Measurements from ENCODE around the gene COL4A5.
"Not testable (repeated sequence)": the region's sequence is repeated elsewhere in the genome, so short reads cannot be mapped to it uniquely, and the experiment has no call there.

The COL4A5 gene

DNA sequence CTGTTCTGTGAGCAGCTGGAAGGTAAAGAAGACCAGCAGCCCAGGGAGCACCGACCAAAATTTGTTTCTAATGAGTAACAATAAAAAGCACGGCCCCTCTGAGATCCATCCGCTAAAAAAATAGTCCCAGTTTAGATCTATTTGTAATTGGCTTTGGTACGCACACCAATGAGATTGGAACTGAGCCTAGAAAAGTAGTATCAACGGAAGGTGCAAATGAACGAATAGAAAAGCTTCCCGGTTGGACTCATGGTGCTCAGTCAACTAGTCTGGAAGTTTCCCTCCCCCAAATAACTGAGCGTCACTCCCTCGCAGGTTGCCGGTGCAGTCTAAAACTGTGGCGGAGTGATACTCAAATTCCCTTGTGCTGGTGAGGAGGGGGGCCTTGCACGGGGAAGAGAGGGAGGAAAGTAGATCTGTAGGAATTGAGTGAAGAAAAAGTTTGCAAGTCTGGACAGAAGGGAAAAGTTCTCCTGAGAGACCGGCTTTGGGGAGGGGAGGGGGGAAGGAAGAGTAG, at the start of gene COL4A5:
TSS of gene COL4A5 (plus strand) at position 413 of the 517 bp plus-strand sequence. CDS start 288 bp downstream, outside the sequence.
- DNase-seq: peak; percentile 62 to 65

DNA sequence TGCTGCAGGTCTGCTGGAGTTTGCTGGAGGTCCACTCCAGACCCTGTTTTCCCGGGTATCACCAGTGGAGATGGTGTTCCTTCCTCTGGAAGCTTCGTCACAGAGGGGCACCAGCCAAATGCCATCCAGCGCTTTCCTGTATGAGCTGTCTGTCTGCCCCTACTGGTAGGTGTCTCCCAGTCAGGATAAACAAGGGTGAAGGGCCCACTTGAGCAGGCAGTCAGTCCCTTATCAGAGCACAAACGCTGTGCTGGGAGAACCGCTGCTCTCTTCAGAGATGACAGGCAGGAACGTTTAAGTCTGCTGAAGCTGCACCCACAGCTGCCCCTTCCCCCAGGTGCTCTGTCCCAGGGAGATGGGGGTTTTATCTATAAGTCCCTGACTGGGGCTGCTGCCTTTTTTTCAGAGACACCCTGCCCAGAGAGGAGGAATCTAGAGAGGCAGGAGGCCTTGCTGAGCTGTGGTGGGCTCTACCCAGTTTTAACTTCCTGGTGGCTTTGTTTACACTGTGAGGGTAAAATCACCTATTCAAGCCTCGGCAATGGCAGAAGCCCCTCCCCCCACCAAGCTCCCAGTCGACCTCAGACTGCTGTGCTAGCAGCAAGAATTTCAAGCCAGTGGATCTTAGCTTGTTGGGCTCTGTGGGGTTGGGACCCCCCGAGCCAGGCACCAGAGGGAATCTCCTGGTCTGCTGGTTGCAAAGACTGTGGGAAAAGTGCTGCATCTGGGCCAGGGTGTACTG, 48.5 kb upstream of the COL4A5 start:
- DNase-seq: not testable (repeated sequence)

DNA sequence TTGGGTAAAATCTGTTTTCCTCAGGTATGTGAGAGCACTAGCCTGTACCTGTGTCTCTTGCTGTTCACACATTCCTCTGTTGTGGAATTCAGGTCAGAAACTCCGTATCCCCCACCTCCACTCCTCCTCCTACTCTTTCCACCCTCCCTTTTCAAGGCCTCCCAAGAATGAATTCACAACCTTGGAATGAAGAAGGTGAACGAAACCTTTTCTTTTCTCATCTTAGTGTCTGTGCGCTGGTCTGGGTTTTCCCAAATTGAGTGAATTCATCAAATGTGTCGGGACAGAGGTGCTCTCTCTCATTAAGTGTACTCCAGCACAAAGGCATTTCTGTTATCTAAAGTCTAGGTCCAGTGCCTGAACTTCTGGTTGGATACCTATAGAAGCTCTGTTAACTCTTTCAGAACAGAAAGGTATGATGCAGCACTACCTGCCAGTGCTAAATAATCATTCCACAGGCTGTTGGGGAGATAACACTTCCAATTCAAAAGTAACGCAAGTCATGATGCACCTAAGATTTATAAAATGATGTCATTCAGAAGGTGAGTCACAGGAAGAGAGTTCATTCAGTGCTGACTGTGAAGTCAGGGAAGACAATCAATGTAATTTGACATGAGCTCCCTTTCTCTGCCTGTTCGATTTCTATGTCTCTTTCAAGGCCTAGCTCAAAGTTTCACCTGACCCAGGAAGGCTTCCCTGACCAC, 43.3 kb upstream of the COL4A5 start:
- no peak for DNase-seq

DNA sequence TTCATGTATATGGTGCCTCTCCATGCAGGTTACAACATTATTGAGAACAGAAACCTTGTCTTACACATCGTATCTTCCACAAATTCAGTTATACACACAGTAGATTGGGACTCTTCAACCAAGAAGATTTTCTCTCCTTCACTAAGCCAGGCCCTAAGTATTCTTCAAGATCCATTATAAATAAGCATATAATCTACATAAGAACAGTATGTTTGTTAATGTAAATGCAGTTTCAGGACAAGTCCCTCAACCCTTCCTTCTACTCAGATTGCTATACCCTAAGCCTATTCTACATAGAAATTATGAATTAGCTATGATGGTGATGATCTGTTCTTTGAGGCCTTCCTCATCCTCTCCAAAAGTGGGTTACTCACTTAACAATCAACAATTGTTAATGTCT, 42.7 kb upstream of the COL4A5 start:
- DNase-seq: no peak

DNA sequence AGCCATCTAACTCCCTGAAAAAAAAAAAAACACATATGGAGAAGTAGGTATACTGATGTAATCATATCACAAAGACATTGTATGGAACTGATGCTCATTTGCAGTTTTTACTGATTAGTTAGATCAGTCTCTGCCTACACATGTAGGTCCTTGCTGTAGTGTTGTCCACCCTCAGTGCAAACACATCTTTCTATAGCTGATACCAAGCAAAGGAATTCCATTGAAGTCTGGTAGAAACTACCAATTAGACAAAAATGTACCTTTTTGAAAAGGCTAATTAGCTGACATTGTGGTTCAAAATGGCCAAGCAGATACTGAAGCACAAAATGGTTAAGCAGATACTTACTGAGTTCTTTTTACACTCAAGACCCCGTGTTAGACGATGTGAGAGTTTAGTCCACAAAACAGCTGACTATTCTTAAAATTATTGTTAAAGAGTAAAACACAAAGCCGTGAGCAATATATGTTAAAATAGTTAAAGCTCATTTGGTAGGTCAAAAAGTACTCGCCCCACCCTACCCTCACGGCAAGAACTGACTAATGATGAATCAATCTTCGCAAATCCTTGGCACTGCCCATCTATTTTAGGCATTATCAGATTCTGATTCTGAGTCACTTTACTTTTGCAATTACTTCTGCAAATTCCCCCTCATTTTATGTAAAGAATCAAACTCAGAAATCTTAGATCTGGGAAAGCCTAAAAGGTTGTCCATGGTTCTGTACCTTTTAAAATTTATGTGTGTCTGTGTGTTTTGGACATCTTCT, 41.8 kb upstream of the COL4A5 start:
- no peak for DNase-seq

DNA sequence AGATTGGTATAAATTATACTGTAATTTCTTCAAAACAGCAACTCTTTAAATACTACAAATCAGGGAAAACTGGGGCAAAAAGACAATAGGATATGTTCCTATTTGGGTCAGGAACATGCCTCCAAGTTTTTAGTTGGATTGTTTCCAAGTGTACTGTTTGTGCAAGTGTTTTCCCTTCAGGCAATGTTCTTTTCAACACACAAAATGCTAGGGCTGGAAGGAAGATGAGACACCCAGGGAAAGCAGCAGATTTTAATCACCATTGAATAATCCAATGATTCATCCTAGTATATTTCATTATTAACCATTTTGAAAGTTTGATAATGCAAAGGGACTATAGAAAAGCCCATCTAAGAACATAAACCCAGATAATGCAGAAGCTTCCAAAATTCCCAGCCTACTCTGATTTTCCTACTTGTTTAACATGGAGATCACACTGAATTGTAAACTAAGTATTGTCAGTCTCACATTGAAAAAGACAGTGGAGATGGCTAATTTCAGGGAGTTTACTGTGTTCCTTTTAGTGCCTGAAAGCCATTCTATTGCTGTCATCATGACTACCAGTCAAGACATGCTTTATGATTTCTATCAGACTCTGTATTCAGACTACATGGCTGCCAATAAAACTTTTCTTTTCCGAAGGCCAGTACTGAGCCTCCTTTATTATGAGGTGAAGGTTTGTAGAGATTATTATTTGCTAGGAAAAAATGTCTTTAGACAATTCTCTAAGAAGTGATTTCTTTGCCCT, 40.0 kb upstream of the COL4A5 start:
- peak; percentile 68 to 83 for DNase-seq

DNA sequence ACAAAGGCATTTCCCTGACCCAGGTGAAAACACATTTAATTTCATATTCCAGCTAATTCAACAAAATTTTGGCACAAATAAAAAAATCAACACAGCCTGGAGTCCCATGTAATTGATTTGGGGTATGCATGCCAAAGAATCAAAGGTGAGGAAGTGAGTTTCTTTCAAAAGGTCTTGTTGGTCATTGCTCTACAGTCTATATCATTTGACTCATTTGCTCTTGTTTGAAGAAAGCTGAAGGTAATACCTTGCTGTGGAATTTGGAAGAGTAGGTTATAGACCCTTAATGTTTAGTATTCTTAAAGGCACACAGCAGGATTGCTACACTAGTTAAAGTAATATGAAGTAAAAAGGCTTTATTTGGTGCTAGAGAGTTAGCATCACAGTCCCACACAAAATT, 26.9 kb upstream of the COL4A5 start:
- DNase-seq: peak in 1 of 2 experiments; percentile 9

DNA sequence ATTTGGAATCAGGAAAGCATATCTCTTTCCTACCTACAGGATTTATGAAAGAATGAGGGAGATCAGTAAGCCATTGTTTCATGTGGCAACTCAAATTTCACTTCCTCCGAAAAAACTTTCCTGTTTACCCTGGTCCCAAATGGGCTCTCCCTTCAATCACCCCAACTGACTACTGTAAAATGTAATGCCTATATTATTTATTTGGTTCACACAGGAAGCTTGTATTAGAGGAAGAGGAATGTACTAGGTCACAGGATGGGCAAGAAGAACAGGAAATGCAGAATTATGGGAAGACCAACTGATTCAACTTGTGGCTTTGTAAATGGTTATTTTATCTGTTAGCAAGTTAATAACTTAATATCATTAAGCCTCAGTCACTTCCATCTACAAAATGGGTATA, 24.5 kb upstream of the COL4A5 start:
- DNase-seq: no peak

DNA sequence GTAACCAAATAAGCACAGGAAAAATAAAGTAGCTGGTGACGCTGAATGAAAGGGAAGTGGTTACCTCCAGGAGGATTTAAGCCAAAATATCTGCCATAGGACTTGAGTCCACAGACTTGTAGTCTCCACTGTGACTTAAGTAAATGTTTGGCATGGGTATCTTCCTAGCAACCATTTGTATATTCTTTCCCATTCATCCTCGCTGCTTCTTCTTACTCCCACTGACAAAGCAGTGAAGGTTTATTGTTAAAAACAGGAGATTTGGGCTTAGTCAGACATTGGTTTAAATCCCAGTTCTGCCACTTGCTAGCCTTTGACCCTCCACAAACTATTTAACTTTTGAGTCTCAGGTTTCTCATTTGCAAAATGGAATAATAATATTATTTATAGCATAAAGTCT, 23.7 kb upstream of the COL4A5 start:
- no peak for DNase-seq

DNA sequence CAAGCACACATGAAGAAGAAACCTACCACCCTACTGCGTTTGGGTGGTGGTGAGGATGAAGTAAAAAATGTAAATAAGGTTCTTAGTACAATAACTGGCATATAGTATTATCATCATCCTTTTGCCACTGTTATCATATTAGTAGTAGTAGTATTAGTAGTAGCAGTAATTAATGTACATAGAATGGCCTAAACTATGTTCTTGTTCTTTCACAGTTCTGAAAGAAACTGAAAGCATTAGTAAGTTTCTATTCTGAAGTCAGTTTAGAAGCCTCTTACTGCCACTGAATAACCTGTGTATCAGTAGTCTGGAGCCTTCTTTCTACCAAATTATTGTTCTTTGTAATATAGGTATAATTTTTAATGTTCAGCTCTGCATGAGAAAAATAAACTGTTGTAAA, 22.4 kb upstream of the COL4A5 start:
- DNase-seq: no peak

DNA sequence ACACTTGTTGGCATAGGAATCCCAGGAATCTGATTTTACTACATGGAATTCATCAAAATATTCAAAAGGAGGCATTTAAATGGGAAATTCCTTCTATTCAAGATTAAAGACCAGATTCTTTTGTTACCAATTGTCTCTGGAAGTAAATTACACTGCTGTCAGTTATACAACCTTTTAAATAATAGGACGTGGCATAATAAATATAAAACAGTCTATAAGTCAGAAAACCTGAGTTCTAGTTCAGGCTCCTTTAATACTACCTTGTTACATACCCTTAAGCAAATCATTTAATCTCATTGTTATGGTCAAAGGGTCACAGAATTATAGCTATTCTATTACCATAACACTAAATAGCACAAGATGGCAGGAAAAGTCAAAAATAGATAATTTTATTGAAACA, 20.2 kb upstream of the COL4A5 start:
- no peak for DNase-seq

DNA sequence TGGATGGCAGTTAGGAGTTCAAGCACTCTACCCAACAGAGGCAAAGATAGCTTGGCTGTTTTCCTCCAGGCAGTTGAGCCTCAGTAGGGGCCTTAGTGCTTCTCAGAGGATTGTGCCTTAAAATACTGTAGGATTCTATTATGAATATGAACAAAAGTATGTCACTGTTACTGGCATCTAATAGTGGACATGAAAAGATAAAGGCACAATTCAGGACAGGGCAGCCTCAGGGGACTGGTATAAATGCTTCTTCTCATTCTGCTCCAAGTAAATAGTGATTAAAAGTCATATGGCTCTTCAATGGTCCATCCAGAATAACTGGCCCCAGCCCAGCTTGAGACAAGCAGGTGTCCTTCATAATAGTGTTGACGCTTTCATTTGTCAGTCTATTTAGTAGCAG, 19.2 kb upstream of the COL4A5 start:
- peak; percentile 87 to 92 for DNase-seq

DNA sequence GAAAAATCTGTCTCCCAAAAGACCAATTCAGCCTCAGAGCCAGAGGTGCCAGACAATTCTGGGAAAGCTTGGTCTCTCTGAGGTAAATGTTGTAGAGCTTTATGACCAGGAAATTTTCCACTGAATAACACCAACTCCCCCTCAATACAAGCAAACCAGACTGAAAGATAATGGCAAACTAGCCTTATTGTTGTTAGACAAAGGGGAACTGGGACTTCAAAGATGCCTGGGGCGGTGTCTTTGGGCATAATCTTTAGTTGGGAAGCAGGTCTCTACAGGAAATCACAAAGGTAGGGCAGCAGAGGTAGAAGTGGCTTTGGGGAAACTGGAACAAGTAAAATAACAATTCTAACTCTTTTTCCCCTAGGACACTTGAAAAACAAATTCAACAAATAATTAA, 13.4 kb upstream of the COL4A5 start:
- peak; percentile 79 to 86 for DNase-seq

DNA sequence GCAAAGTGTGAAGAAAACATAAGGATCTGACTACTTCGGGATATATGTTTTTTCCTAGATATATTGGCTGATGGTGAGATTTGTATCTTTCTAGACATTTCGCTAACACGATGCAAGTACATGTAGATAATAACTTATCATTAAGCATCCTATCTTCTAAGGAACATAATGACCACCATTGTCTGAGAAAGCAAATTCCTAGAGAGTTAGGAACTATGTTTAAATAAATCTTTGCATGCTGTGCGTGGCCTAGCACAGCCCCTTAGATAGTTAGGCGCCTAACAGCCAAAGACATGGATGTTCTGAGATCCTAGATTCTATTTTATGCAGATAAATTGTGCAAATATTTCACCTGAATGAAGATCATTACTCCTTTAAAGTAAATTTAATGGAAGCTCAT, 4.4 kb upstream of the COL4A5 start:
- DNase-seq: no peak

DNA sequence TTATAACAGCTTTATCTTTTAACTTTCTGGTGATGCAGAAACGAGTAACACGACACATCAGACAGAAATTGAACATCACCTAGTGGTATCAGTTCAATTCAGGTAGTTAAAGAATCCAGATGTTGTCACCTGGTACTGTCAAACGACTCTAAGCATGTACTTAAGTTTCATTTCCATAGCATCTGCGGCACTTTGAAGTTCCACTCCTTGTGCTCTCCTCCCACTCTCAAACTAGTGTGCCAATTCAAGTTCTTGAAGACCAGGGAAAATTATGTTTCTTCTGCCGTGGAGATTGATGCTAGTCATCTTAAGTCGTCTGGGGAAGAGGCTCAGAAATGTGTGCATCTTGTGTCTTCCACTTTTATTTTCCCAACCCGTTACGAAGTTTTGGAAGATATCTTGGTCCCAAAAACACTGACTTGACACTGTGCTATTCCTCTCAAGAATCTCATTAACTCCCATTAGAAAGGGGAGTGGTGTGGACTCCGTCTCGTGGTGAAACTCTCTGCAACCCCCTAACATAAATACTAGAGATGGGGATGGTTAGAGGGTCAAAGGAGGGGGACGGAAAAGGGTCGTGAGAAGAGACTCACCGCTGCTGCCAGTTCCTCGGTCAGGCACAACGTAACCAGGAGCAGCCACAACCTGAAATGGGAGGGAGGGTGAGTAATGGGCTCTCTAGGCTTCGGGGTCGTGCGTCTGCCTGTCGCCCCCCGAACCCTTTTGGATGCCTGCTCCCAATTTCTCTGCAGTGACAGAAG, 2.1 kb upstream of the COL4A5 start:
- DNase-seq: no peak

DNA sequence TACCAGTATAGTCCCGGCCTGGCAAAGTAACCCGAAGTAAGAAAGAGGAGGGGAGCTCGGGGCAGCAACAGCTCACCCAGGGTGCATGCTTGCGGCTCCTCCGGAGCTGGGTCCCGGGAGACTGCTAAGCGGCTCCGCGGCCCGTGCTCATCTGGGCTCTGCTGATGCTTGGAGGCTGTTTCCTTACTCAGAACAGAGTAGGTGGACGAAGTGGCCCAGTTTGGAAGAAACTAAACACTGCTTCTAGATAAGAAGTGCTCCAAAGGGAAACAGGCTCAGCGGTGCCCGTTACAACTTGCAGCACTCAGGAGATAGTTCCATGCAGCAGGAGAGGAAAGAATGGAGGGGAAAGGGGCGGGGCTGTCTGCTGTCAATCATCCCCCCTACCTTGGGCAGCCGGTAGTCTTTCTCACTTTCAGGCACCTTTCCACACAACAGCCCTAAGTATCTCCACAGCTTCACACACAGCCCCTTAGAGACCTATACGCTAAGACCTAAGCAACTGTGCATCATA, 1.5 kb upstream of the COL4A5 start, which contains the start of gene COL4A6:
TSS of gene COL4A6 (minus strand) at position 313 of the 514 bp plus-strand sequence. CDS start at position 87, 226 bp downstream.
- peak in 1 of 2 experiments; percentile 5 for DNase-seq

DNA sequence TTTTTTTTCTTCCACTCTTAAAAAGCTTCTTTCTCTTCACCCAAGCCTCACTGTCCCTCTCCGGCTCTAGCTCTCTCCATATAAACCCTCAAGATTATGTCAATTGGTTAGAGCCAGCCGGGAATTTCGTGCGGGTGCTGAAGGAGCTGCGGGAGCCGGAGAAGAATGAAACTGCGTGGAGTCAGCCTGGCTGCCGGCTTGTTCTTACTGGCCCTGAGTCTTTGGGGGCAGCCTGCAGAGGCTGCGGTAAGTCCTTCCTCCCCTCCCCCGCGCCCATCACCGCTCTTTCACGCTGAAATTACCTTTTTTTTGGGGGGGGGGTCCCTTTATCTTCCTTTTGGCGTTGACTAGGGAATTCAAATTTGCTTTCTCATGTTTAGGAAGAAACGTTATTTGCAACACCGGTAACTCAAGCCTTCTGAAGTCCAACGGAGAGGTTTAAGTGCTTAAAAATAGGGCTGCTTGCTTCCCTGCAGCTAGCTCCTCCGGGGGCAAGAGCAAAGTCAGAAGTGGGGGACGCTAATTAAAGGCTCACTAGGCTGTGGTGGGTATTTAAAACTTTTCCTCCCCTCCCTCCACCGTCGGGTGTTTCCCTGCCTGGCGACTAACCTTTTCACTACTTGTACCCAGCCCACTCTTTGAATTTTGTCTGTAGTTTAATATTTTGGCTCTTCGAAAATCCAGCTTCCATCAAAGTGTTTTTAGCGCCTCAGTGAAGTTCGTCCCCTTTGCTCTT, 491 bp downstream of the COL4A5 start:
- no peak for DNase-seq

DNA sequence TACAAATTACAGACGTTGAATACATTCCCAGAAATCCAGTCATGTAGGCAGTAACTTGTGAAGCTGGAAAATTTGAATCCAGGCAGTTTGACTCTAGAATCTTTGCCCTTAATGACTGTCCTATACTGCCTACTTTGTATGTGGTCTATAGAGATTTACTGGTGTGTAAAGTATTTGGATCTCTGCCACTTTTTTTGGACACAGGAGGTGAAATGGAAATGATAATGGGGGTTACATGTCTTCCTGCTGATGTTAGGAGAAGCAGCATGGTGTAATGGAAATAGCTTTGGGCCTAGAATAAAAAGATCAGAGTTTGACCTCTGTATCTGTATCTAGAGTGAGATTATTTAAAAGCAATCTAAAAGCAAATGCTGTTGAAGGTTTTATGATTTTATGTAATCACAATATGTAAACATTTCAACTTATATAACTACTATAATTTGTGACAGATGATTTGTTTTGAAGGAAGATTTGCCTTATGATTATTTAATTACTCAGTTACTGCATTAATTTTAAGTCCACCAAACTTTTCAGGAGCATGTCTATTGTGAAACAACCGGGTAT, 3.3 kb downstream of the COL4A5 start:
- DNase-seq: no peak

DNA sequence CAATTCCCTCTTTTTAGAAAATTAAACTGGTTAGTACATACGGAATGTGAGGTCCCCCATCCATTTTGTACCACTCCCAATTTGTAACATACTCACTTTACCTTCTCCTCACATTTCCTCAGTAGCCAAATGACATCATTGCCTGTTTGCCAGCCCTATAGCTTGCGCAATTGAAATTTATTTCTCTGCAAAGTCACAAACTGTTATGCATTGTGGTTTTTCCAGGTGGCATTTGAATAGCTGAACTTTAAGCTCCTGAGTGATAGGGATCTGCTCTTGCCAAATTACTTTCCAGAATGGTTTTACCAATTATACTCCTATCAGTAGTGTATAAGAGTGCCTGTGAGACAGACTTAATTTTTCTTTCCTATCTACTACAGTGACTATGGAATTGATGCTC, 7.7 kb downstream of the COL4A5 start:
- no peak for DNase-seq

DNA sequence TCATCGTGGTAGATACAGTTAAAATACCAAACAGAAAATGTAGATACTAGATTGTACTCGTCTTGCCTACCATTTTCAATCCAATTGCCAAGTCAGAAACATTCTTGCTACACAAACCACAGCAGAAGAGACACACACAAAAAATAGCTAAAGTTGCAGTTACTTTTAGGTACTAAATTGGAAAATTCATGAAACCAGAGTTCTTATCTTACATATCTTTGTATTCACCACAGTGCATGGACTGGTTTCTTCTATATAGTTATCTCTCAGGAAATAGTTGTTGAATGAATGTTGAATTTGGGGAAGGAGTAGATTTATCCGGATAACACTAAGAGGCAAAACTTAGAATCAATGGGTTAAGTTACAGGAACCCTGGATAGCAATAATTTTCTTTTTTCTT, 14.2 kb downstream of the COL4A5 start:
- DNase-seq: no peak

Data from NCI-H1930 (cell line).